GM13976 (cell line): Measurements from ENCODE around the gene BAZ2B.
"Not testable (repeated sequence)": the region's sequence is repeated elsewhere in the genome, so short reads cannot be mapped to it uniquely, and the experiment has no call there.

Source experiments
- DNase-seq: peaks from one replicate; pipeline ENCODE4 v3.0.0; 2012; ENCODE audit warnings: low spot score
- in situ Hi-C: fragments of 300-500 bp; cut with MboI; formaldehyde crosslinking; loops from one replicate; pipeline ENCODE4 v1.12.0; 2022; ENCODE audit warnings: low sequenced_read_pairs, mixed read lengths, inconsistent platforms; ENCODE audit not compliant: unreplicated experiment
- TF ChIP-seq, protein P1 (sequence below): IDR thresholded peaks from 2 replicates; pipeline ENCODE4 v1.5.1; 2012; ENCODE audit warnings: borderline replicate concordance, mild to moderate bottlenecking; ENCODE audit not compliant: insufficient read depth; ENCODE audit errors: extremely low read depth, missing control alignments, control extremely low read depth

Gene BAZ2B

DNA sequence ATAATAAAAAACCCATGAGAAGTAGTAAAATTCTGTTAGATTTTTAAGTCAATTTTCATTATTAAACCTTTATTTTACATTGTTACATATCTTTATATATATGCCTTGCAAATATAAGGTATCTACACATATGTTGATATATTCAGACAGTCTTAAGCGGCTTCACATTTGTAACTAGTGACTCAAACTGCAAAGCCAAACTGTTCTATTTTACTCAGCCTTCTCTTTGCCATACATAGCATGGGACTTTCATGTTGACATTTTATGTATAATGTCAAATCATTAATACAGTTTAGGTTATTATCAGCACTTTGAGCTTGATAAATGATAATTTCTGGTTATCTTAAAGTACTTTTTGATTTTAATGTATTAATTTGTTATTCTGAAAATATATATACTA is 204.9 kb downstream of the BAZ2B start:
- TF ChIP-seq, protein P1, sequence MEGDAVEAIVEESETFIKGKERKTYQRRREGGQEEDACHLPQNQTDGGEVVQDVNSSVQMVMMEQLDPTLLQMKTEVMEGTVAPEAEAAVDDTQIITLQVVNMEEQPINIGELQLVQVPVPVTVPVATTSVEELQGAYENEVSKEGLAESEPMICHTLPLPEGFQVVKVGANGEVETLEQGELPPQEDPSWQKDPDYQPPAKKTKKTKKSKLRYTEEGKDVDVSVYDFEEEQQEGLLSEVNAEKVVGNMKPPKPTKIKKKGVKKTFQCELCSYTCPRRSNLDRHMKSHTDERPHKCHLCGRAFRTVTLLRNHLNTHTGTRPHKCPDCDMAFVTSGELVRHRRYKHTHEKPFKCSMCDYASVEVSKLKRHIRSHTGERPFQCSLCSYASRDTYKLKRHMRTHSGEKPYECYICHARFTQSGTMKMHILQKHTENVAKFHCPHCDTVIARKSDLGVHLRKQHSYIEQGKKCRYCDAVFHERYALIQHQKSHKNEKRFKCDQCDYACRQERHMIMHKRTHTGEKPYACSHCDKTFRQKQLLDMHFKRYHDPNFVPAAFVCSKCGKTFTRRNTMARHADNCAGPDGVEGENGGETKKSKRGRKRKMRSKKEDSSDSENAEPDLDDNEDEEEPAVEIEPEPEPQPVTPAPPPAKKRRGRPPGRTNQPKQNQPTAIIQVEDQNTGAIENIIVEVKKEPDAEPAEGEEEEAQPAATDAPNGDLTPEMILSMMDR, result no peak
- no peak for DNase-seq
- in situ Hi-C loops, result no loop called here

DNA sequence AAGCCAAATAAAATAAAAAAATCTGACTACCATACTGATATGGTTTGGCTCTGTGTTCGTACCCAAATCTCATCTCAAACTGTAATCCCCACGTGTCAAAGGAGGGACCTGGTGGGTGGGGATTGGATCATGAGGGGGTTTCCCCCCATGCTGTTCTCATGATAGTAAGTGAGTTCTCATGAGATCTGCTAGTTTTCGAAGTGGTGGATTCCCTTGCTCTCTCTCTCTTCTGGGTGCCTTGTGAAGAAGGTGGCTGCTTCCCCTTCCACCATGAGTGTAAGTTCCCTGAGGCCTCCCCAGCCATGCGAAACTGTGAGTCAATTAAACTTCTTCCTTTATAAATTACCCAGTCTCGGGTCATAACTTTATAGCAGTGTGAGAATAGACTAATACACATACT is 206.1 kb downstream of the BAZ2B start:
- TF ChIP-seq, protein P1, result no peak
- DNase-seq, result no peak
- in situ Hi-C loops, result no loop called here

DNA sequence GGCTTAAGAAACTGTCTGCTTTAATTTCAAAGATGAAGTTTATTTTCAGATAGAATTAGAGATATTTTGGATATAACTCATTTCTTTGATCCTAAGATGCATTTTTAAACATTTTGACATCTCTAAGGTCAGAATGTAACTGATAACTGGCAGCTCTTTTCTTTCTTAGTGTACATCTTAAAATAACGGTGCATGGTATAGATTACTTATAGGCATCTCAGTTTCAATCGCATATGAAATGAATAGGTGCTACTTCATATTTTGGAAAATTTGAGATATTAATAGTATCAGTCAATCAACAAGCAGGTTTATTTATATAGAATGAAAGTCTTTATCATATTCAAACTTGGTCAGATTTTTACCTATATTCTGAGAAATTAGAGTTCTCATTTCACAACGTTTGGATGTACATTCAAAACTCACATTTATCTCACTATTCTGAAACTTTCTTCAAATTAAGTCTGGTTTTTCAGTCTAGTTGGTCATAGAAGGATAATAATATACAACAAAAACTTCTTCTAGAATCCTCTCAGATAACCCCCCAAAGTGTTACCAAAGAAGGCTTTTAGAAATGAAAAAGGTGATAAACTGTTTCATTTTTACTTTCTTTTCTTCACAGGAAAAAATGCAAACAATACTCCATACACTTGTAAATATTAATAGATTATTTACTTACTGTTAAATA is 207.1 kb downstream of the BAZ2B start:
- in situ Hi-C loops, result no loop called here
- TF ChIP-seq, protein P1, result no peak
- peak; percentile 20 for DNase-seq

DNA sequence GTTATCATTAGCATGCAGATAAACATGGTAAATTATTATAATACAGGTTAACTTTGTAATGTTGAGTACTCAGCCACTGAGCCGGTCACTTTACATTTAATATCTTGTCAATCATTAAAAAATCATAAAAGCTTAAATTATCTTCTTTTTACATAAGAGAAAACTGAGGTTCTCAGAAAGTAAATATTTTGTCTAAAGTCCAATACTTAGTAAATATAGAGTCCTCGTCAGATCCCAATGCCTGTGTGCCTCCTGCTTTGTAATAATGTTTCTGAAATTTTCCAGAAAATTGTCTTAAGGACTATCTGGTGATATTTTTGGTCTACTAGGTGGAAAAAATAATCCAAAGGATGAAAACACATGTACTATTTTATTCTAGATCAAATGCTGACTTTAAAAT is 213.6 kb downstream of the BAZ2B start:
- DNase-seq, result no peak
- TF ChIP-seq, protein P1, result no peak
- in situ Hi-C loops, result no loop called here

DNA sequence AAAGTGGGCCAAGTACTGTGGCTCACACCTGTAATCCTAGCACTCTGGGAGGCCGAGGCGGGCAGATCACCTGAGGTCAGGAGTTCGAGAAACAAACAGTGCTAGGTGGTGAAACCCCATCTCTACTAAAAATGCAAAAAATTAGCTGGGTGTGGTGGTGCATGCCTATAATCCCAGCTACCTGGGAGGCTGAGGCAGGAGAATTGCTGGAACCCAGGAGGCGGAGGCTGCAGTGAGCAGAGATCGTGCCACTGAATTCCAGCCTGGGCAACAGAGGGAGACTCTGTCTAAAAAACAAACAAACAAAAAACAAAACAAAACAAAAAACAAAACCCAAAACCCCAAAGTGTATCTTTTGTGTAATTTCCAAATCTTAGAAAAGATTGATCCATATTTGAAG is 214.2 kb downstream of the BAZ2B start:
- DNase-seq, result not testable (repeated sequence)

DNA sequence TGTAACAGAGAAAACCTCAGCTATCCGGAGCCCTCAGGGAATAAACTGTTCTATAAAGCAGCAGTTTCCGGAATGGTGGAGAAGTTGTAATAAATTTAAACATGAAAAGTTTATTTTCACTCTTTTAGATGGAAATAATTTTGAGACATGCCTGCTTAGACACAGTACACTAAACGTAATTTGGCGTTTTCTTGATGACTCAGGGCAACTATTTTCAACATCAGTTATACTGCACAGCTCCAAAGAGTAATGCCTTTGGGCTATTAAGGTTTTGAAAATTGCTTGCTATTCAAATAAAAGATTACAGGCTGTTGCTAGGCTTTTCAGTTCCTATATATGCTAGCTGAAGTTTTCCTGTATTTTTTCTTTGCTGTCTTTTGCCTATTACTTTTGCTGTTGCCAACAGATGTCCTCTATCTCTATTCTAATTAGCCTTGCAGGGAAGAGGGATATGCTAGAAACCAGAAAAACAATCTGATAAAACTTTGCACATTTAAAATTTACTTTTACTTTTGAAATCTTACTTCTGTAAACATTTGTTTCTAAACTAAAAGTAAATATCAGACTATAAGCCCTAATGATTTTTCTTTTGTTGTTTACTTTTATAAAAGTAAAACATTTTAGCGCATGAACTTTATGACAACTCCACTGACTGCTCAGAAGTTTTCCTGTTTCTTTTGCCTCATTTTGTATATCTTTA is 216.5 kb downstream of the BAZ2B start:
- in situ Hi-C loops, result no loop called here
- DNase-seq, result no peak
- TF ChIP-seq, protein P1, result no peak

More for the DNA sequence above, 214.2 kb downstream of the BAZ2B start:
- in situ Hi-C loops, result not testable (repeated sequence)

DNA sequence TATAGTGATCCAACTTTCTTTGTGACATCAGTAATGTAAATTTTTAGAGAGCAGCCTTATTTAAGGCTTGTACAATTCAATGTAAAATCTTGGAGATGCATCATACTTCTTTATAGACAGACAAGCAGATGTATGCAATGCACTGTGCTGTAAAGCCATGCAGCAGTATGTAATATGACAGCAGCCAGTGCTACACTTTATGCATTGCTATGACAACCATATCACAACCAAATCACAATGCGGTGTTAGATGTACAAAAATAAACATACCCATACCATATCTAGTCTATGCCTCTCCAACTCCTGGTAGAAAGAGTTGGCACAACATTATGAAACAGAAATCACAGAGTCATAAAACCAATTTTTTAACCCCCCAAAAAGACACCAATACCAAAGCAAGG is 219.5 kb downstream of the BAZ2B start:
- TF ChIP-seq, protein P1, result no peak
- in situ Hi-C loops, result no loop called here

More for the DNA sequence above, 219.5 kb downstream of the BAZ2B start:
- no peak for DNase-seq
